HG03159 (cell line): ENCODE measurements around the gene CBX4.
"Not testable (repeated sequence)": the region's sequence is repeated elsewhere in the genome, so short reads cannot be mapped to it uniquely, and the experiment has no call there.

ENCODE experiments used
- ATAC-seq: cut with Tn5 transposase; IDR thresholded peaks from one replicate; pipeline ENCODE4 v1.9.1; 2021; ENCODE audit warnings: mild to moderate bottlenecking, moderate library complexity; ENCODE audit not compliant: unreplicated experiment

The CBX4 gene

DNA sequence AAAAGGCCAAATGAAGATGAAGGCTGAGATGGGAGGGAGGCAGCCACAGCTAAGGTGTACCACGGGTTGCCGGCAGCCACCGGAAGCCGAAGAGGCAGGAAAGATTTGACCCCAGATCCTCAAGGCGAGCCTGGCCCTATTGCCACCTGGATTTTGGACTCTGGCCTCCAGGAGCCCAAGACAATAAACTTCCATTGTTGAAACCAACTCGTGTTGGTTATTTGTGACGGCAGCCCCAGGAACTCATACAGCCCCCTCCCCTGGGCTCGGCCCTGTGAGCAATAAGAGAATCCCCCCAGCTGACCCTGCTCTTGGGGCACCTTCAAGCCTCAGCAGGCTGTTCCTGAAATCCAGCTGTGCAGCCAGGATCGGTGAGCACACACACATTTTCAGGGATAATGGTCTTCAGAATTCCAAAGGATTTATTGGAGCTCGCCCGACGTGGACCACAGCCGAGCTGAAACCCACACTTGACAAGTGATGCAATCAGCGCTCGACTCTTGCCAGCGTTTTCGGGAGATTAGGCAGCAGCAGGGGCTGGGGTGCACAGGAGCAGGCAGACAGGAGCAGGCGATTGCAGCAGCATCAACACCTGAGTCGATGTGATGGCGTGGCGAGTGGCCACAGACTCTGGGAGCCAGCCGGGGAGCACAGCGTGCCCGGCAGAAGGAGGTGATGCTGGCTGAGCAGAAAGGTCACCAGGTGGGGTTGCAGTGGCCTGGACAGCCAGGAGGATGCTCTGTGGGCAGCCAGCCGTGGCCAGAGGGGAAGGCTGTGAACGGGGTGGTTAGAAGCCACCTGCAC lies 22.4 kb upstream of the CBX4 start:
- no peak for ATAC-seq

DNA sequence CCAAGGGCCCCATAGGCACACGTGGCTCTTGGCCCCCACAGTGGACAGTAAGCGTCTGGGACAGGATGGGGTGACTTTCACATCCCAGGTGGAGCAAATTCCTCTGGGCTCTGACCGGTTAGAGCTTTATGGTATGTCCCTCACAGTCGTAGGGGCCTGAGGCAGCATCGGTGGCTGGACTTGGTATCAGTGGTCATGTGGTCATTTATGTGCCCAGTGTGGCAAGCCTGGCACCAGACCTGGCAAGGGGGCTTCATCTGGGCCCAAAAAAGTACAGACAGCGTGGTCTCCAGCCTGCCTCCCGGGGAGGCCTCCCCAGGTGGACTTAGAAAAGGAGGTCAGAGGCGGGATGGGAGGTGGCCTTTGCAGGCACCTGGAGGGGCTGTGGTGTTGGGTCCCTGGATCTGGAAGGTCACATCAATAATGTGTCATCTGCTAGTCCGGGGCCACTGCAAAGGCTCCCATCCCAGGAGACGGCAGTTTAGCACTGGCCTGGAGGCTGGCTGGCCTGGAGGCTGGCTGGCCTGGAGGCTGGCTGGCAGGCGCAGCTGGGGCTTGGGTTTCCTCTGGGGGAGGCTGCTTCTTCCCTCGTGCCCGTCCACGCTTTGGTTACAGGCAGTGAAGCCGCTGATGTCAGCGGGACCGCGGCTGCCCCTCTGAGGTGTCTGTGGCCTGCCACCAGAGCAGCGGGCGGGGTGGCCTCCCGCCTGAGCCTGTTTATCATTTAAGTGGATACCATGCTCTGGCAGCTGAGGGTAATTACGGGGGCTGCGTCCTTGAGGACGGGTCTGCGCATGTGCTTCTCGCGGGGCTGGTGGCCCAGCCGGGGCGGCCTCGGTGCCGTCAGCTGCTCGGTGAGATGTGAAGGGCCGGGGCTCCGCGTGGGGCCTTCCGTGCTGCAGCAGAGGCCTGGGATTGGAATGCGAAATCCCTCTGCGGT lies 20.7 kb upstream of the CBX4 start:
- no peak for ATAC-seq

DNA sequence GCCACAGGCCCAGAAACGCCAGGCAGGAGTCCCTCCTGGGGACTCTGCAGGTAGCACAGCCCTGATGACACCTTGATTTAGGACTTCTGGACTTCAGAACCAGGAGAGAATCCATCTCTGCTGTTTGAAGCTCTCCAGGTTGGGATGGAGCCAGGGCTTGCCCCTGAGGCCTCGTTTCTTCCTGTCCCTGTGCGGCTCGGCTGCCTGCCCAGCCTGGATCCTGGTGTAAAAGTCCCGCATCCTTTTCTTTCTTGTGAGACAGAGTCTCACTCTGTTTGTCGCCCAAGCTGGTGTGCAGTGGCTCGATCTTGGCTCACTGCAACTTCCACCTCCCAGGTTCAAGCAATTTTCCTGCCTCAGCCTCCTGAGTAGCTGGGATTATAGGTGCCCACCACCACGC lies 17.9 kb upstream of the CBX4 start:
- ATAC-seq = no peak

DNA sequence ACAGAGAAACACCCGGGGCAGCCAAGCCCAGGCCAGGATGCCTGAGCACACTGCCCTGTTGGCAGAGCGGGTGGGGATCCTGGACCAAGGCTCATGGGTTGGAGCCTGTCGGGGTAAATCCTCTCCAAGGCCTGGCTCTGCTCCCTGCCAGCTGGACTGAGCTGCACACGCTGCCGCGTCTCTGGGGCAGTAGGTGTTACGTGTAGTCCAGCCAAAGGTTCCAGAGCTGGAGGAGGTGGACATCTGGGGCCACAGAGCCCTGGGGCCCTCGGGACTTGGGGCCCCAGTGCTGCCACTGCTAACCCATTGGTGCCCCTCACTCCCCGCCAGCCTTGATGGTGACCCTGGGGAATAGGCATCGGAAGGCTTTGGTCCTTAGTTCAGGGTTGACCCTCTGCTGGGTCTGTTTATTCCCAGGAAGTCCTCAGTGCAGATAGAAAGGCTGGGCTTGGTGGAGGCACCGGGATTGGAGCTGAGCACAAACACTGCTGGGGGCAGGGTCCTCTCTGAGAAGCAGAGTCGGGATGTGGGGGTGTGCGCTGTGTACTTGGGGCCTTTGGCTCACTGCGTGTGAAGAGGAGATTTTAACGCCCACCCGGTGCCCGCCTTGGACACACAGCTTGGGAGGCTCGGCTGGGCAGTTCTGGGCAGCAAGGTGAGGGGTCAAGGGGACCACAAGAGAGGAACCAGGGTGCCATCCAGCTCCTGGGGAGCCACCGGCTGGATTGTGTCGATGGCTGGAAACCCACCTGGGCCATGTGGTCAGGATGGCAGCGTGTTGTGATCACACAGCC lies 16.3 kb upstream of the CBX4 start:
- no peak for ATAC-seq

DNA sequence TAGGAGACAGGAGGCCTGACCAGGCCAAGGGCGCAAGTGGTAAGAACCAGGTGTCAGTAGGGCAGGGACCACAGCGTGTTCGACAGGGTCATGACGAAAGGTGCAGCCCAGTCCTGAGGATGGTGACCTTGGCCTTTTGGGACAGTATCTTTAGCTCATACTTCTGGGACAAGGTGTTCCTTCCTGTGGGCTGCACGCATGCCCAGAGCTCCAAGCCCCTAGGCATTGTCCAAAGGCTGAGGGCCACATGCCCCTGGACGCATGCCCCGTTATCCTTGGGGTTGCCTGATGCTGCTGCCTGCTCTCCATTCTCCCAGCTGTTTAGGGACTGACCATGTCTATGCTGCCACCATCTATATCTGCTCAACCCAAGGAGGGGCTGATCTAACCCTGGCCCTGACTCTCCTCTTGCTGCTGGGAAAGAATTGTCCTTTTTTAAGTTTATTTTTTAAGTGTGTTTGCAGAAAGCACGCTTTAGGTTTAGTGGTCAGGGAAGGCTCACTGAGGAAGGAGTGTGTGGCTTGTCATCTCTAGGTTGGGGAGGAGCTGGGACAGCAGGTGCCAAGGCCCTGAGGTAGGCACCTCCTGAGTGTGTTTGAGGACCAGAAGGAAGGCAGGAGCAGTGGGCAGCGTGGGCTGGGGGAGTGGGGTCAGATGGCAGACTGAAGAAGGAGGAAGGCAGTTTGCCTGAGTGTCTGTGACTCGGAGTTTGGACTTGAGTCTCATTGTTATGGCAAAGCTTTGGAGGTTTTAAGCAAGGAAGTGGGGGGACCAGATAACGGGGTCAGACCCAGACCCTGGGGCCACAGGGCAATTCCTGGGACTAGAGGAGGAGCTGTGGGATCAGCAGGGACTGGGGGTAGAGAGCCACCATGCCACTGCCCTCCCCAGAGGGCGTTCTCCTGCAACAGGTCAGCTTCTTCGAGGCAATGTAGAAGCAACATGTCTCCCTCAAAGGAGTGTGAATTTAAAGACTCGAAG lies 15.1 kb upstream of the CBX4 start:
- ATAC-seq = no peak

DNA sequence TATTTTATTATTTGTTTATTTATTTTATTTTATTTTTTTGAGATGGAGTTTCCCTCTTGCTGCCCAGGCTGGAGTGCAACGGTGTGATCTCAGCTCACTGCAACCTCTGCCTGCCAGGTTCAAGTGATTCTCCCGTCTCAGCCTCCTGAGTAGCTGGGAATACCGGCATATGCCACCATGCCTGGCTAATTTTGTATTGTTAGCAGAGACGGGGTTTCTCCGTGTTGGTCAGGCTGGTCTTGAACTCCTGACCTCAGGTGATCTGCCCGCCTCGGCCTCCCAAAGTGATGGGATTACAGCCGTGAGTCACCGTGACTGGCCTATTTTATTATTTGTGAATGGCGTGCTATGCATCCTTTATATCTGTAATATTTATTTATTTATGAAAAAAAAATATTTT lies 13.9 kb upstream of the CBX4 start:
- not testable (repeated sequence) for ATAC-seq

DNA sequence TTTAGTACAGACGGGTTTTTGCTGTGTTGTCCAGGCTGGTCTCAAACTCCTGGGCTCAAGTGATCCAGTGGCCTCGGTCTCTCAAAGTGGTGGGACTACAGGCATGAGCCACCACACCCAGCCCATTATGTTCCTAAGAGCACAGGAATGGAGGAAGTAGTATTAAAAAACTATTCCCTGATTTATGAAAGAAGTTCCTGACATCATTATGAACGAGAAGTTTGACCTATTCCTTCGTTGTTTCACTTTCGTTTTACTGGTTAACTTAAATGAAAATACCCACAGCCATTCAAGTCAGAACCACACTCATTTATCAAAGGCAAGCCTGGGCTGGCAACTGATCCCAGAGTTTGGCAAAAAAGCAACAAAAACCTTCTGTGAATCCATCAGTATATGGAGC lies 13.5 kb upstream of the CBX4 start:
- no peak for ATAC-seq

DNA sequence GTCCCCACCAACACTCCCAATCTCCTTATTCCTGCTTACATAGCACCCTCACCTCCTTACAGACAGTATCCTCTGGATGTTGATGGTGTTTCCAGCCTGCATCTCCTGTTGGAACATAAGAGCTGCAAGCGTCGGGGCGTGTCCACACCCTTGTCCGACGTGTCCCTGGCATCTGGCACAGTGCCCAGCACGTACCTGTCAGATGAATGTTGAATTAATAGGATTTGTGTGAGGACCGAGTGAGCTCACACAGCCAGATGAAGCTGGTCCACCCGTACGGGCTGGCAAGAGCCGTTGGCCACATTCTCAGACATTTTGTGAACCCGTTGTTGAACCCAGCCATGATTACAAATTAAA lies 12.2 kb upstream of the CBX4 start:
- ATAC-seq = no peak

DNA sequence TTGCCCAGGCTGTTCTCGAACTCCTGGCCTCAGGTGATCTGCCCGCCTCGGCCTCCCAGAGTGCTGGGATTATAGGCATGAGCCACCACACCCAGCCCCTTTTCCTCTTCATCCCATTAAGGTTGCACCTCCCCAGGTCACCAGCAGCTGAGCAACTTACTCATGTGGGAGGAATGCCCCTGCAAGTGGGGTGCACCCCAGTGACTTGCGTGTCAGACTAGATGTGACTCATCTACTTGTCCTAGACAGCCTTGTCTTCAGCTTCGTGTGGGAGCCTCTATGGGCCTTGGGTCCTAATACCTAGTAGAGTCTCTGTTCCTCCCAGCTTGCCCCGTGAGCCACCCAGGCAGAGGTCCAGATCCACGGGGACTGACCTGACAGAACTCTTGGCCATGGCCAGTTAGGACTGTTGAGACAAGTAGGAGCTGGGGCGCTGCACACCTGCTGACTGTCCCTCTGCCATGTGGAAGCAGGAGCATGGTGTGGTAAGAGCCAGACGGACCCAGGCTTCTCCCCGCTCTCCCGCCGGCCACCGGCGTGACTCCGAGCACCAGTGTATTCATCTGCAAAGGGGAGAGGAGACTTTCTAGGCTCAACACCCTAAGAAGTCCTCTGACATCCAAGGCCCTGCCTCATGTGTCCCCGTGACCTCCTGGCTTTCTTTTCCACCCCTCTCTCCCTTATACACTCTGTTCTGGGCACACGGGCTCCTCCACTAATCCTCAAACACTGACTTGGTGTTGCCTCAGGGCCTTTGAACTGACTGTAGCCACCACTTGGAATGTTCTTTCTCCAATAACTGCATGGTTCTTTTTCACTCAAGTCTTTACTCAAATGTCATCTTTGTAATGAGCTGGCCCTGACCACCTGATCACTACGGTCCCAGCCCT lies 11.6 kb upstream of the CBX4 start:
- no peak for ATAC-seq

DNA sequence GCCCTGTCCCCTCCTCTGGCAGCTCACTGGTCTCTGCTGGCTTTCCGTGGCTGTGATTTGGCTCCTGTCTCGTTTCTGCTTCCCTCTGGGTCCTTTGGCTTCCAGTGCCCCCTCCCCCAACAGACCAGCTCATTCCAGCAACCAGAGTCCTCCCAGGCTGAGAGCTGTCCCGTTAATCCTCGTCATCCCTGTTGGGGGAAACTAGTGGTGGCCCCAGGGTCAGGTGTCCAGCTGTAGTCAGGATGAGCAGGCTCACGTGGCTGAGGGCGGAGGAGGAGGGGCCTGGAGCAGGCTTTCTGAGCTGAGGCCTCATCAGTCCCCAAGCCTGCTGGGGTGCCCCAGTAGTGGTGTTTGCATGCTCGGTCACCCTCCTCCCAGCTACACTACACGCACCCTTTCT lies 10.7 kb upstream of the CBX4 start:
- no peak for ATAC-seq

DNA sequence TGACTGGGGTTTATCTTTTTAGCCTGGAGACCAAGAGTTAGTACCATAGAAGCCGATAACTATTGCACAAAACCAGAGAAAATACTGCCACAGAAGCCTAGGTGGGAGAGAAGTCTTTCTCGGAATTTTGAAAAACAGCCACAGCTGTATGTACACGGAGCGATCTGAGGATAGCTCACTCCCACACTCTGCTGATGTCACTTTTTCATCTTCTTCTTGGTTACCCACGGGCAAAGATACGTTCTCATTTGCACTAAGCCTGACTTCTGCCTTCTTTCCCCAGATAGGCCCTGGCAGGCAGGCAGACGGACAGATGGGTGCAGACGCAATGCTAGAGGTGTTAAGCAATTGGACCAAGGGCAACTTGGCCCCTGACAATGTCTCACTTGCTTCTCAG lies 9.1 kb upstream of the CBX4 start:
- ATAC-seq = no peak

DNA sequence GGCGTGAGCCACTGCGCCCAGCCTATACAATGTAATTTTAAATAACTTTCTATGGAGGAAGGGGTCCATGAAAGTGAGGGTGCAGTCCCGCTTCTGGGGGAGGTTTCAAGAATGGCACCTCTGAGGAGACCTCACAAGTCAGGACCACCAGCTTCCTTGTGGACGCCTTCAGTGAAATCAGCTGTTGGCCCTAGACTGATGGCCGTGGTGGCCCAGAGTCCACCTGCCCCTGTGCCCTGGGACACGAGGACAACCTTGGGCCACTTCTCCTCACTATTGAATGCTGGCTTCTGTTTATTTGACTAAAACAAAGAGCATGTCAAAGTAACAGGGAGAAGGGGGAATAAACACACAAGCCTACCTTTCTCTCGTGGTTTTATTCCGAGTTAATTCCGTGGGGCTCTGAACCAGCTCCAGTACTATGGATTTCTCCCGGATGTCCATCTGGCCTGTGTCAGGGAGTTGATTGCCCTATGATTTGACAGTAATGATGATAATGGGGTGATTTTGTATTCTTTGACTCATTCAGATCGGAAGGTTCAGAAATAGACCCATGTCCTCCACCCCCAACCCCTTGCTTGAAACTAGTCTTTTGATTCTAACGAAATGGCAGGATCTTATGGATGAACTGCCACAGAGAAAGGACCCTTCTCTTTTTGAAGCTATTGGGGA lies 8.6 kb upstream of the CBX4 start:
- ATAC-seq = no peak

DNA sequence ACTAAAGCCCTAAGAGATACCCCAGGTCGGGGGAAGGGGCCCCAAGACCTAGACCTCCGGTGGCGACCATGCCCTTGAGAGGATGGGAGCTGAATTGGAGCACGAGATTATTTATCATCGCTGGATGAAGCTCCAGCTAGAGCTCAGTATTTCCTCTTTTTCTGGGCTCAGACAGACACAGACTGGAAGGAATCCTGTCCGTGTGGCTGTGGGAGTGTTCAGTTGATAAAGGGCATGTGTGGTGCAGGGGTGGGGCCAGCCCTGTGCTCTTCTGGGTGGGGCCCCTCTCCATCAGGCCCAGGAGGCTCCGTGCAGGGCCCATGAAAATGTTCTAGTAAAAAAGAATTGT lies 6.3 kb upstream of the CBX4 start:
- no peak for ATAC-seq

DNA sequence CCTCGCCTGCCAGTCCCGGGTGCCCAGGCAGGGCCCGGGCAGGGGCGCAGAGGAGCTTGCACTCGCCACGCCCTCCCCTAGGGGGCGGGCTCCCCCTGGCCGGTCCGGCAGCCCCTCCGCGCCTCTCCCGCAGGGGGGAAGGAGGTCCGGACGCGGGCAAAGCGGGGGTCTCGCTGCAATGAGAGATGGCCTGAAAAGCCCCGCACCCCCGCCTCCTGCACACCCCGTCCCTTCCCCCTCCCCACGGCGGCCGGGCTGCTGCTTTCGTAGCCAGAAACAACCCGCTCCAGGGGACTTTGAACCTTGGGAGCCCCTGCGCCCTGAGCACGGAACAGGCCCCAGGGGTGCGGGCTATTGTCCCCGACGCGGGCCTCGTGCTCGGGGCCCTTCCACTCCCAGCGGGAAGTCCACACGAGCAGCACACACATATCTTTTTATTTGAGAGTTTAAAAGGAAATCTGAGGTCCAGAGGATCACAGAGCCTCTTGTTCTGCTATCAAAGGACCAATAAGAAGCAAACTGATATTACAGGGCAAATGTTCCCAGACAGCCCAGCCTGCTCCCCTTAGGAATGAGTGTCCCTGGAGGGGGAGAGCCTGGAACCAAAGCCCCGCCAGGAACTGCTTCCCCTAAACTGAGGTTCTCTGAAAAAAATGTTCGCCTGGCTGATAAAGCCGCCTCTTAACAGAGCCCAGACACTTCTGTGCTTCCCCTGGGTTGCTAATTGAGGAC lies 5.8 kb upstream of the CBX4 start:
- no peak for ATAC-seq

DNA sequence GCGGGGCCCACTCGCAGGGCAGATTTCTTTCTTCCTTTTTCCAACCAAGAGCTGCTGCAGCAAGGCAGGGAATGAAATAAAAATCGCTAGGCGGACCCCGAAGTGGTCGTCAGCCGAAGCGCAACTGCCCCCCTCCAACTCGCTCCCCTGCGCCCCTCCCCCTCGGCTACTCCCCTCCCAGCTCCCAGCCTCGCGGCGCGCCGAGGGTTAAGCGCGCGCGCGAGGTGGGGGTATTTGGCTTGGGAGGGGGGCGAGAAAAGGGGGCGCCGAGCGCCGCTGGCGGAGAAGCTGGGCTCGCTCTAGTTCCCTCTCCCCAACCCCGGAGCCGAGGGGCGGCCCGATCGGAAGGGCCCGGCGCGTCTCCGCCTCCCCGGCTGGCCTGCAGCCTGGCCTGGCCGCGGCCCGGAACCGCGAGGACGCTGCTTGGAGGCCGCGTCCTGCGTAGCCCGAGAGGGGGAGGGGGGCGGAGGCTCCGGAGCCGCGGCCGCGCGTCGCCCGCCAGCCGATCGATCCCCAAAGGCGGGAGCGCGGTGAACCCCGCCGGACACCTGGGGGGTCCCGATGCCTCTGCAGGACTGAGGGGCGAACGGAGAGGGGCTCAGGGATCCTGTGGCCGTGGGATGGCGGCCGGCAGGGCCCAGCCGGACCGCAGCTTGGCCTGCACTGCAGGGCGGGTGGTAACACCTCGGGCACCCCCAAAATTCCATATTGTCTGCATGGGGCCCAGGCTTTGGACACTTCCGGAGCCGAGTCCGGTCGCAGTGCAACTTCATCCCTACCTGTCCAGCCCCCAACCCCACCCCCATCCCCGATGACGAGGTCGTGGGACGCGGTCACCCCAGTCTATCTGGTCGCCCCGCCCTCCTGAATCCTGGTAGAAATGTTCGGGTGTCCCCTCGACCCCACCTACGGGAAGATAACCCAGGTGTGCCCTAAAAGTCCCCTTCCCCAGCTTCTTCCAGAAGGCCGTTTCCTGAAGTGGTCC lies 4.9 kb upstream of the CBX4 start:
- ATAC-seq = no peak

DNA sequence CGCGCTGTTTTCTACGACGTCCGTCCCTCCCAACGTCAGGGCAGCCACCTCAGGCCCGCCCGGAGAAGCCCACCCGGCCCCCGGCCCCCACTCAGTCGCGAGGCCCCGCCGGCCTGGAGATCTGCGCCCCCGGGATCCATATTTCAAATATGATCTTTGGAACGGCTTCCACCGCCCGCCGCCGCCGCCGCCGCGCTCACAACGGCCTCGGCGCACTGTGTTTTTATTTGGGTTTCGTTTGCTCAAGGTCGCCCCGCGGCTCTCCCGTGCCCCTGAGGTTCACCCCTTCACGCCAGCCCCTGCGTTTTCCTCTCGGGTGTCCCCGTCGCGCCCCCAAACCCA lies 4.2 kb upstream of the CBX4 start:
- ATAC-seq = no peak
